ENCODE data around the gene CACNA2D2.

GRCh38 chr3:50551681-50552435 is 48.4 kb upstream of the CACNA2D2 start:
- TF ChIP-seq, protein P1, sequence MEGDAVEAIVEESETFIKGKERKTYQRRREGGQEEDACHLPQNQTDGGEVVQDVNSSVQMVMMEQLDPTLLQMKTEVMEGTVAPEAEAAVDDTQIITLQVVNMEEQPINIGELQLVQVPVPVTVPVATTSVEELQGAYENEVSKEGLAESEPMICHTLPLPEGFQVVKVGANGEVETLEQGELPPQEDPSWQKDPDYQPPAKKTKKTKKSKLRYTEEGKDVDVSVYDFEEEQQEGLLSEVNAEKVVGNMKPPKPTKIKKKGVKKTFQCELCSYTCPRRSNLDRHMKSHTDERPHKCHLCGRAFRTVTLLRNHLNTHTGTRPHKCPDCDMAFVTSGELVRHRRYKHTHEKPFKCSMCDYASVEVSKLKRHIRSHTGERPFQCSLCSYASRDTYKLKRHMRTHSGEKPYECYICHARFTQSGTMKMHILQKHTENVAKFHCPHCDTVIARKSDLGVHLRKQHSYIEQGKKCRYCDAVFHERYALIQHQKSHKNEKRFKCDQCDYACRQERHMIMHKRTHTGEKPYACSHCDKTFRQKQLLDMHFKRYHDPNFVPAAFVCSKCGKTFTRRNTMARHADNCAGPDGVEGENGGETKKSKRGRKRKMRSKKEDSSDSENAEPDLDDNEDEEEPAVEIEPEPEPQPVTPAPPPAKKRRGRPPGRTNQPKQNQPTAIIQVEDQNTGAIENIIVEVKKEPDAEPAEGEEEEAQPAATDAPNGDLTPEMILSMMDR (IDR thresholded peaks at IDR 0.05), result no peak
- no peak for TF ChIP-seq EP300 (IDR thresholded peaks at IDR 0.05)
- TF ChIP-seq POLR2AphosphoS5 (IDR thresholded peaks at IDR 0.05), result no peak
